AG09319 (cell line): ENCODE measurements around the gene TMEM132A.
"Not testable (repeated sequence)": the region's sequence is repeated elsewhere in the genome, so short reads cannot be mapped to it uniquely, and the experiment has no call there.

ENCODE experiments used
- DNase-seq: peaks from one replicate; pipeline ENCODE4 v3.0.0-alpha.2; 2010; ENCODE audit warnings: low read depth; ENCODE audit errors: extremely low read depth
- TF ChIP-seq, protein P1 (sequence below): IDR thresholded peaks from 2 replicates; pipeline ENCODE4 v1.5.1; 2011; ENCODE audit warnings: low read depth, mild to moderate bottlenecking, inconsistent platforms, low read length, moderate library complexity

The TMEM132A gene

DNA sequence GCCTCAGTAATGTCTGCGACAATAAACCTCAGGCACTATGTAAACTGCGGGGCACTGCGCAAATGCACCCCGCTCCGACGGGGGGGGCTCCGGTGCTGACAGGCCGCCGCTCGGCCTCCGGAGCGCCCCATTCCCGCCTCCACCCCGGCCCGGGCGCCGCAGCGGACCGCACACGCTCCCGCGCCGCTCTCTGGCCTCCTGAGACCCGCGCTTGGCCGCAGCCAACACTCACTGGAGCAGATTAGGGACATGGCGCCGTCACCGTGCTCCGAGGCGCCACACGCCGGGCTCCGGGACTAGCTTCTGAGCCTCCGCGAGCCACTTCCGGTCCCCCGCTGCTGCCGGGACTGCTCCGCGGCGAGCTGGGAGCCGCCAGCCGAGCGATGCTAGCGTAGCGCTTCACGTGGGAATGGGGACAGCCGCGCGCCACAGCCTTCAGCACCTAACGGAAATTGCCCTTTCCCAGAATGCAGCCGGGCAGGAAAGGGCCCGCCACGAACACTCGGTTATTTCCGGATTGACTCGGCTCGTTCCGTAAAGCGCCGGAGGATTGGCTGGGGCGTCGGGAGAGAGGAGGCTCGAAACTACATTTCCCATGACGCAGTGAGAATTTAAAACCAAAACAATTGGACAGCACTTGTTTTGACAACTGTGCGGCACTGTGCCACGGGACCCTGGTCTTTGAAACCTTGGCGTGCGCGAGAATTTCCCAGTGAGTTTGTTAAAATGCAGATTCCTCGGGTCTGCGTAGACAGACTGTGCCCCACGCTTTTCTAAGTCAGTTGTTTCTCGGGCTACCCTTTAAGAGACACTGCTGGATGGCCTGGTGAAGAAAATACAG lies 17.9 kb upstream of the TMEM132A start, which contains the start of gene PRPF19:
PRPF19 (minus strand) TSS at position 454 of the 841 bp plus-strand sequence; CDS start at position 251, 203 bp downstream.
- TF ChIP-seq, protein P1, sequence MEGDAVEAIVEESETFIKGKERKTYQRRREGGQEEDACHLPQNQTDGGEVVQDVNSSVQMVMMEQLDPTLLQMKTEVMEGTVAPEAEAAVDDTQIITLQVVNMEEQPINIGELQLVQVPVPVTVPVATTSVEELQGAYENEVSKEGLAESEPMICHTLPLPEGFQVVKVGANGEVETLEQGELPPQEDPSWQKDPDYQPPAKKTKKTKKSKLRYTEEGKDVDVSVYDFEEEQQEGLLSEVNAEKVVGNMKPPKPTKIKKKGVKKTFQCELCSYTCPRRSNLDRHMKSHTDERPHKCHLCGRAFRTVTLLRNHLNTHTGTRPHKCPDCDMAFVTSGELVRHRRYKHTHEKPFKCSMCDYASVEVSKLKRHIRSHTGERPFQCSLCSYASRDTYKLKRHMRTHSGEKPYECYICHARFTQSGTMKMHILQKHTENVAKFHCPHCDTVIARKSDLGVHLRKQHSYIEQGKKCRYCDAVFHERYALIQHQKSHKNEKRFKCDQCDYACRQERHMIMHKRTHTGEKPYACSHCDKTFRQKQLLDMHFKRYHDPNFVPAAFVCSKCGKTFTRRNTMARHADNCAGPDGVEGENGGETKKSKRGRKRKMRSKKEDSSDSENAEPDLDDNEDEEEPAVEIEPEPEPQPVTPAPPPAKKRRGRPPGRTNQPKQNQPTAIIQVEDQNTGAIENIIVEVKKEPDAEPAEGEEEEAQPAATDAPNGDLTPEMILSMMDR: no peak
- peak; percentile 70 for DNase-seq

DNA sequence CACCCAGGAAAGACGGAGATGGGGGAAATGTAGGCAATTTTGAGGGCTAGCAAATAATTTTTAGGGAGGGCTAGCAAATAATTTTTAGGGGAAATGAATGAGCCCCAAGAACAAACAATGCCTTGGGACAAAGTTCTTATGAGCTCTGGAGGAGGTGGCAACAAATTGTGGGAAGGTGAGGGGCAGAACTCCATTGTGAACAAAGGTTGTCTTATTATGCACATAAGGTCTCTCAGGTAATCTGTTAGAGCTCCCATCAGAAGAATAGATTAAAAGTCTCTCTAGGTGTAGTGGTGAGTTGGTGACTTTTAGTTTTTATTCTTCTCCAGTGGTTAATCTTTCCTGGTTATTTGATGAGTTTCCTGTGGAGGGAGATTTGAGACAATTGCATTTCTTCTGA lies 15.5 kb upstream of the TMEM132A start:
- DNase-seq: no peak
- TF ChIP-seq, protein P1: no peak

DNA sequence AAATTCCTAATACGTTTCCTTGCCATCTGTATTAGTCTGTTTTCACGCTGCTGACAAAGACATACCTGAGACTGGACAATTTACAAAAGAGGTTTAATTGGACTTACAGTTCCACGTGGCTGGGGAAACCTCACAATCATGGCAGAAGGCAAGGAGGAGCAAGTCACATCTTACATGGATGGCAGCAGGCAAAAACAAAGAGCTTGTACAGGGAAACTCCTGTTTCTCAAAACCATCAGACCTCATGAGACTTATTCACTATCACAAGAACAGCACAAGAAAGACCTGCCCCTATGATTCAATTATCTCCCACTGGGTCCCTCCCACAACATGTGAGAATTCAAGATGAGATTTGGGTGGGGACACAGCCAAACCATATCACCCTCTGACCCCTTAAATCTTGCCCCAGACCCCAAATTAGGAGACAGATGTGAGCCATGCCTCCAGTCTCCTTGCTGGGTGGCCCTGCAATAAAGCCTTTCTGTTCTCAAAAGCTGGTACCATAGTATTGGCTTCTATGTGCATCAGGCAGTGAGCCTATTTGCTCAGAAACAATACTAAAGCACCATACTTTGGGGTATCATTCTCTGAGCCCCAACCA lies 14.5 kb upstream of the TMEM132A start:
- not testable (repeated sequence) for DNase-seq

DNA sequence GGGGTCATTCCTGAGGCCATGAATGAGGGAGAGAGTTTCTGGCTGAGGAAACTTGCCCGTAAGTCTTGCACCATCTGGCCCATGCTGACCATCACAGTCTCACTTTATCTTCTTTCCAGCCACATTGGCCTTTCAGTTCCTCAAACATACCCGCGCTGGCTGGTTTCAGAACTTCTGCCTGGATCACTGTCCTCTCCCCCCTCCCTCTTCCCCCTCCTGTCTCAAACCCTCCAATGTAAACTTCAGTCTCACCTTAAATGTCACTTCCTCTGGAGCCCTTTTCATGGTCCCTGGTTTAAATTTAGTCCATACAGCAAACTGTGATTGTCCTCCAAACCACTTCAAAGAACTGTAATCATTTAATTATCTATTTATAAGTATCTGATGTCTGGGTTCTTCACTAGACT lies 14.0 kb upstream of the TMEM132A start:
- TF ChIP-seq, protein P1: no peak
- DNase-seq: no peak

DNA sequence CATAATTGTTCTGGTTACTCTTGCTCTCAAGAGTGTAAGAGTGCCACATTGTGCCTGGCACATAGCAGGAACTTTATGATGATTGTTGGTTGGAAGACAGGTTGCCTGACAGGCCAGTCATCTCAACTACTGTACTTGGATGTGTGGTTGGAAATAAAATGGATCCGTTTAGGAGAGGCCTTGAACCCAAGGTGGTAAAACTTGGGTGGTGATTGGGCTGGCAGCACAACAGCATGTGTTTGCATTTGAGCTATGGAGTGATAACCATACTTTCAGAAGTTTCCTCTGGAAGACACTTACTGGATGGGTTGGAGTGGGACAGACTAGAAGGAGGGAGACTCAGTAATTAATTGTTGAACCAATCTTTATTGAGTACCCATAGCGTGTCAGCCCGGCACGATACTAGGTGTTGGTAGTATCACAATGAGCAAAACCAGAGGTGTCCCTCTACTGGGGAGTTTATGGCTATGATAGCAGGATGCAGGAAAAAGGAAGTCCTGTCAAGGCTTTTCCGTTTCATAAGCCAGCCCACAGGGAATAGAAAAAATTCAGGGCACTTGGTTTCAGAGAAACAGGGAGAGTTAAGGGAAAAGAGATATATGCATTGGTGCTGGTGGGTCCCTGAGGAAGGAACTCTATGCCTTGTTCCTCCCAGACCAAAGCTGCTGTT lies 13.4 kb upstream of the TMEM132A start:
- DNase-seq: no peak
- TF ChIP-seq, protein P1: no peak

DNA sequence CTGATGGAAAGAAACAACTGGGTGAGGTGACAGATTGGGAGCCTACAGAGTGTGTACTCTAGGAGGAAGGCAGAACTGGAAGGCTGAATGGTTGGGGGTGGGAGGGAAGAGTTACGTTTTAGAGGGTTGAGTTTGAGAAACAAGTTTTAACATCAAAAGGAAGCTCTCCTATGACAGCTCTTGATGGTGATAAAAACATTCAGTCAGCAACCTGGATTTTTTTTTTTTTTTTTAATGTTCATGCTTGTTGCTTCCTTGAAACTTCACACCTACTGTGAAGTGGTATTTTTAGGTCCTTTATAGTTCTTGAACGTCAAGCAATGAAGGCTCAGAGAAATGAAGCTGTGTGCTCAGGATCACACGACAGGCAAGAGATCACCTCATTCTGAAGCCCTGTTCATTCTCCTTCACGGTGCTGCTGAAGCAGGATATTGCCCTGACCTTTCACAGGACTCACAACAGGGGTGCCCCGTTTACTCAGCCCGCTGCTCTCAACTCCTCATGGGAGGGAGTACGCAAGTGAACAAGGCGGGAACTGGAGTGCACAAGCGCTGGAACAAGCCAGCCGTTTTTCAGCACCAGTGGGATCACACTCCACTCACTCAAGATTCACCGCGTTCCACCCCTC lies 11.9 kb upstream of the TMEM132A start:
- DNase-seq: no peak
- TF ChIP-seq, protein P1: no peak

DNA sequence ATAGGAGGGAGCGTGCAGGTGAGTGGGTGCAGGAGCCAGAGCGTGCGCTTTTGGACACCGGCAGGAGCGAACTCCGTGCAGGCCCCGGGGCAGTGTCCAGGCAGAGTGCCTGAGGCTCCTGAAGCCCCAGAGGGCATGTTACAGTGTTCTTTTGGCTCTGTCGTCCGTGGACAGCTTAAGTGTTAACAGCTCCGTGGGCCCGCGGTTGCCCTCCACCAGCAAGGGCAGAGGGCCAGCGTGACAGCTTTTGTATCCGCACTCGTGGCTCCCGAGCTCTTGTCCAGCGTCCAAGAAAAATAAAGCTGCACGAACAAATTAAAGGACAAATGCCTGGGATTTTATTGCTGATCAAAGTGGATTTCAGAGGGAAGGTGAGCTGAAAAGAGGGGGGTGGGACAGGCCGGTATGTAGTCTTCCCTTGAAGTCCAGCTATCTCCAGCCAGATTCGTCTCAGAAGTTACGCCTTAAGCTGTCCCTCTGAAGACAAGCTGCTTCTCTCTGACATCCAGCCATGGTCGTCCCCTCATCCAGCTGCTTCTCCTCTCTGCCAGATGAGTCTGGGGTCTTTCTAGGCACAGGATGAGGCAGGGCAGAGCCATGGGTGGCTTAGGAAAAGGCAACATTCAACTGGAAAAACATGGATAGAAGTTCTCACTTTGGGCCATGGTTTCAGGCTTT lies 11.3 kb upstream of the TMEM132A start:
- TF ChIP-seq, protein P1: no peak
- DNase-seq: no peak
